K562 (cell line): Measurements from ENCODE around the gene TRMU. TPM values are rescaled to one million over a fixed set of nuclear protein-coding genes. Genes with fewer than 3 reads are reported as not detected.

Experiments used
- ATAC-seq: fragments of 200-7000 bp; cut with Tn5 transposase; 3 replicates; pipeline ENCODE4 v1.9.1; 2020; ENCODE audit warnings: moderate library complexity
- BruUV-seq: library from RNA; stranded (reverse); fragments of 400-500 nt; replicated peaks from 2 replicates; lab custom pipeline; 2021; lab: Mats Ljungman, UMichigan
- CTCF ChIA-PET: fragments of 300-600 bp; formaldehyde crosslinking; extraction: SDS; loops from one replicate; lab custom pipeline; 2021; ENCODE audit warnings: low intra/inter-chr PET ratio; lab: Yijun Ruan, JAX
- POLR2A ChIA-PET: fragments of 300-600, 350-650 bp; sonication (Branson Sonifier 250); formaldehyde crosslinking; extraction: SDS; loops from one replicate; lab custom pipeline; 2021; ENCODE audit warnings: antibody characterized with exemption, inconsistent platforms; lab: Yijun Ruan, JAX
- DNase-seq, 4 experiments: peaks; one replicate each; pipeline versions ENCODE4 v3.0.0 to v3.0.0-alpha.2; 2011 to 2018; ENCODE audit warnings: low spot score in 3 of 4, mixed read lengths in 3 of 4; ENCODE audit errors: extremely low read depth in 1 of 4
- FAIRE-seq: peaks from 2 replicates; lab custom pipeline; 2011; peaks lifted over from hg19 to GRCh38; lab: Jason Lieb, UNC
- H2AFZ ChIP-seq: 2 replicates; pipeline ENCODE4 v1.6.0; 2011; ENCODE audit warnings: low read depth, low read length, control low read depth, inconsistent platforms
- H3K27ac ChIP-seq: fragments of 200-600 bp; 3 replicates; pipeline ENCODE4 v1.8.0; 2011; ENCODE audit warnings: low read depth, mild to moderate bottlenecking, control low read depth, inconsistent platforms, low read length, moderate library complexity, mixed read lengths; ENCODE audit errors: extremely low read depth
- H3K27me3 ChIP-seq, 2 experiments: fragments of 300-600 bp in 1 of 2; 2 replicates in 1 of 2; 3 replicates in 1 of 2; pipeline versions ENCODE4 v1.6.0 to v1.8.0; 2011; ENCODE audit warnings: inconsistent platforms in 2 of 2, low read length in 2 of 2, mild to moderate bottlenecking in 1 of 2, mixed read lengths in 1 of 2, moderate library complexity in 1 of 2; ENCODE audit not compliant: control insufficient read depth in 2 of 2, insufficient read depth in 2 of 2
- H3K36me3 ChIP-seq: fragments of 300-600 bp; 3 replicates; pipeline ENCODE4 v1.8.0; 2011; ENCODE audit warnings: mild to moderate bottlenecking, low read length, inconsistent platforms; ENCODE audit not compliant: control insufficient read depth, insufficient read depth
- H3K4me1 ChIP-seq, 2 experiments: fragments of 200-600 bp in 1 of 2; replicated peaks in 1 of 2; 2 replicates in 1 of 2; 3 replicates in 1 of 2; pipeline versions ENCODE4 v1.5.1 to v1.8.0; 2011; ENCODE audit warnings: inconsistent platforms in 2 of 2, low read length in 2 of 2, mild to moderate bottlenecking in 1 of 2, mixed read lengths in 1 of 2, moderate library complexity in 1 of 2; ENCODE audit not compliant: control insufficient read depth in 2 of 2, insufficient read depth in 2 of 2
- H3K4me2 ChIP-seq: 2 replicates; pipeline ENCODE4 v1.6.1; 2011; ENCODE audit warnings: low read length, control low read depth, inconsistent platforms, mixed read lengths; ENCODE audit not compliant: insufficient read depth
- H3K4me3 ChIP-seq: fragments of 200-600 bp; sonication (generic), shearing (Covaris generic); 2 replicates; pipeline ENCODE4 v1.5.1; 2016; ENCODE audit warnings: control low read depth, inconsistent platforms
- H3K79me2 ChIP-seq: fragments of 200-600 bp; 3 replicates; pipeline ENCODE4 v1.8.0; 2011; ENCODE audit warnings: low read length, inconsistent platforms; ENCODE audit not compliant: control insufficient read depth, insufficient read depth
- H3K9ac ChIP-seq, 2 experiments: 2 replicates each; pipeline versions ENCODE4 v1.6.0 to v1.6.1; 2011; ENCODE audit warnings: low read depth in 2 of 2, low read length in 2 of 2, control low read depth in 1 of 2, inconsistent platforms in 1 of 2, mild to moderate bottlenecking in 1 of 2, mixed read lengths in 1 of 2; ENCODE audit not compliant: insufficient read depth in 1 of 2
- H3K9me1 ChIP-seq: one replicate; pipeline ENCODE4 v1.6.0; 2011; ENCODE audit warnings: inconsistent platforms, mild to moderate bottlenecking, low read length, moderate library complexity; ENCODE audit not compliant: control insufficient read depth, insufficient read depth
- H3K9me3 ChIP-seq: replicated peaks from 2 replicates; pipeline ENCODE4 v1.5.1; 2011; ENCODE audit warnings: low read depth, low read length, inconsistent platforms; ENCODE audit not compliant: control insufficient read depth, insufficient read depth
- H4K20me1 ChIP-seq: replicated peaks from 2 replicates; pipeline ENCODE4 v1.6.1; 2011; ENCODE audit warnings: low read length, inconsistent platforms, mixed read lengths; ENCODE audit not compliant: control insufficient read depth, insufficient read depth
- ERF ChIP-seq: fragments of 450-650 bp; formaldehyde crosslinking; IDR thresholded peaks from 2 replicates; pipeline ENCODE4 v1.4.0; 2020; ENCODE audit warnings: mild to moderate bottlenecking, mixed read lengths
- KDM4B ChIP-seq, 2 experiments: fragments of 450-650 bp in 1 of 2; sonication (generic) in 1 of 2; IDR thresholded peaks; 2 replicates each; pipeline ENCODE4 v1.6.1; 2016 to 2017; ENCODE audit warnings: borderline replicate concordance in 2 of 2, antibody characterized with exemption in 1 of 2, low read depth in 1 of 2, mild to moderate bottlenecking in 1 of 2
- LCOR ChIP-seq: sonication (generic); formaldehyde crosslinking; IDR thresholded peaks from 2 replicates; pipeline ENCODE4 v1.8.0; 2022; ENCODE audit warnings: mild to moderate bottlenecking, missing genetic modification reagents
- SMAD1 ChIP-seq: fragments of 150-350 bp; IDR thresholded peaks from 2 replicates; pipeline ENCODE4 v1.6.1; 2014; ENCODE audit warnings: low read length, low read depth; ENCODE audit not compliant: partially characterized antibody
- SRSF1 ChIP-seq: fragments of 200-400 bp; formaldehyde crosslinking; IDR thresholded peaks from 2 replicates; pipeline ENCODE4 v1.6.1; 2017; ENCODE audit warnings: mild to moderate bottlenecking, low read depth, low read length, moderate library complexity
- ZBTB7A ChIP-seq: IDR thresholded peaks from 2 replicates; pipeline ENCODE4 v1.6.1; 2011; ENCODE audit warnings: low read depth, mild to moderate bottlenecking, low read length, moderate library complexity, borderline replicate concordance; ENCODE audit not compliant: control insufficient read depth
- ZFX ChIP-seq: sonication (generic); formaldehyde crosslinking; IDR thresholded peaks from 2 replicates; pipeline ENCODE4 v1.8.0; 2022; ENCODE audit warnings: mild to moderate bottlenecking, missing genetic modification reagents, moderate library complexity
- ZKSCAN3 ChIP-seq: fragments of 250-450 bp; sonication (Bioruptor Pico); IDR thresholded peaks from 2 replicates; pipeline ENCODE4 v1.4.0; 2020
- ZNF140 ChIP-seq: fragments of 250-450 bp; sonication (Bioruptor Pico); IDR thresholded peaks from 2 replicates; pipeline ENCODE4 v1.8.0; 2021; ENCODE audit warnings: moderate library complexity, mild to moderate bottlenecking, inconsistent platforms
- WGBS: fragments of 100-300 bp; shearing (Covaris generic); methylation state at CpG from one replicate; pipeline ENCODE4 v1.1.6; 2016; ENCODE audit warnings: low coverage, mixed read lengths; ENCODE audit not compliant: insufficient coverage; ENCODE audit errors: missing lambda C conversion rate; 5-methylcytosine and 5-hydroxymethylcytosine counted together
- in situ Hi-C: fragments of 300-500 bp; cut with MboI; formaldehyde crosslinking; loops from 4 replicates; pipeline ENCODE4 v1.15.0; 2018; ENCODE audit warnings: inconsistent platforms, mixed read lengths
- intact Hi-C: fragments of 100-400 bp; cut with micrococcal nuclease; formaldehyde crosslinking; loops from 2 replicates; pipeline ENCODE4 v1.14.2; 2022
- polyA plus RNA-seq, 8 experiments: library from polyadenylated mRNA; depleted of rRNA in 4 of 8; stranded (reverse) in 5 of 8; unstranded in 3 of 8; fragments of >200 nt; fragmentation: Nextera tagmentation in 2 of 8; fragmentation: Illumina TruSeq in 1 of 8; extraction: Ambion mirVana in 2 of 8; extraction: Trizol in 1 of 8; gene quantifications; 2 replicates each; pipeline versions ENCODE4 v1.2.1 to v1.2.3, GENCODE V29; 2011 to 2014; ENCODE audit warnings: inconsistent platforms in 1 of 8, missing spikeins in 1 of 8
- total RNA-seq, 7 experiments: library from RNA; depleted of rRNA in 6 of 7; stranded (reverse); fragments of >200 nt in 6 of 7; fragmentation: Illumina TruSeq in 2 of 7; extraction: Trizol in 2 of 7; gene quantifications; 2 replicates each; pipeline versions ENCODE4 v1.2.1 to v1.2.3, GENCODE V29; 2011 to 2021; ENCODE audit warnings: low replicate concordance in 1 of 7
- TF ChIP-seq, protein P1 (sequence below): fragments of 450-650 bp; IDR thresholded peaks from 2 replicates; pipeline ENCODE4 v1.6.1; 2017; ENCODE audit warnings: mild to moderate bottlenecking, moderate library complexity
- TF ChIP-seq, protein P2 (sequence below): fragments of 250-450 bp; sonication (Bioruptor Pico); IDR thresholded peaks from 2 replicates; pipeline ENCODE4 v1.4.0; 2020; ENCODE audit warnings: mild to moderate bottlenecking

TRMU gene
- total and polyA plus RNA-seq, 9 of the 15 experiments (the other 6 are each of a cell fraction or from before 2014, with no cell fraction given), result 2.3 to 49.9 (median 35.3) TPM

DNA sequence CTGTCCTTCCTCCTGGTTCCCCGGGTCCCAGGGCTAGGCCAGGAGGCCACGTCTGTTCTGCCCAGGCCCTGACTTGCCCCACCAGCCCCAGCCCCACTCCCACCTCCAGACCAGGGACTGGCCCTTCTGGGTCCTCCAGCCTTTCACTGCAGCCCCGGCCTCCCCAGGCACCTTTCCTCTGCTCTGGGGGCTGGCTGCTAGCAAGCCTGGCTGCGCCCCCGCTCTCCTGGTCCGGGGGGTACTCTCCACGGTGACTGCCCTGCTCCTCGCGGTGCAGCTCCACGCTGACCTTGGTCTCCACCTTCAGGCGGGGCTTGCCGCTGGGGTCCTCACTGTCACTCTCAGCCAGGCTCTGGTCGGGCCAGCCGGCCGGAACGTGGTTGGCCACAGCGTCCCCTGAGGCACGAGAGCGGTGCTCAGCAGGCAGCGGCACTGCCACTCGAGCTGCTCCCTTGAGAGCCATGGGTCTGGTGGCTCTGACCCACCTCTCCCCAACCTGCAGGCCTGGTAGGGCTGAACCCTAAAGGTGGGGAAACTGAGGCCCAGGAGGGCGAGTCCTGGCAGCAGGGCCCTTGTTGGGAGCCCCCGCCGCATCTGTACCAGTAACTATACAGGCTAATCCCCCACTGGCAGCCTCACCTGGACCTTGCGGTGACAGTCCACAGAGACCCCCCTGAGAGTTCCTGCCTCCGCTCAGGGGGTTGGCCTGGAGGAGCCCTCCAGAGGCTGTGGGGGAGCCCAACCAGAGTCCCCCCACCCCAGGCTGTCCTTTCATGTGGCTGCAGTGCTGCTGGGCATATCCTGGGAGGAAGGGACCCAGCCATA is 29.0 kb downstream of the TRMU start:
- ChIA-PET CTCF (no interaction called here), POLR2A (no interaction called here)
- Histone ChIP-seq H3K79me2 (no peaks in the 10 kb centered on the region), H3K4me3 (no peak overlapping the region), H3K4me1 (peaks cover 0 to 35% of the 10 kb centered on the region in 2 experiments; a peak in 2 of 5 replicates), H2AFZ (no peak overlapping the region), H3K27ac (no peak overlapping the region), H4K20me1 (peaks cover 6% of the 10 kb centered on the region), H3K9ac (no peak overlapping the region), H3K36me3 (no peaks in the 10 kb centered on the region), H3K9me1 (no peaks in the 10 kb centered on the region), H3K9me3 (no peaks in the 10 kb centered on the region), H3K27me3 (peaks cover 5 to 43% of the 10 kb centered on the region in 2 experiments; a peak in 4 of 5 replicates), H3K4me2 (no peak overlapping the region)
- FAIRE-seq (no peak), DNase-seq (no peak), ATAC-seq (no peak)
- intact Hi-C loops (no loop called here), in situ Hi-C loops (loop anchor here (5.0 kb wide), 1 partner anchor 178 kb away; no protein-coding TSS in a partner anchor)
- no peak for TF ChIP-seq ZNF140 (CRISPR knock-in tag)
- TF ChIP-seq, protein P1, sequence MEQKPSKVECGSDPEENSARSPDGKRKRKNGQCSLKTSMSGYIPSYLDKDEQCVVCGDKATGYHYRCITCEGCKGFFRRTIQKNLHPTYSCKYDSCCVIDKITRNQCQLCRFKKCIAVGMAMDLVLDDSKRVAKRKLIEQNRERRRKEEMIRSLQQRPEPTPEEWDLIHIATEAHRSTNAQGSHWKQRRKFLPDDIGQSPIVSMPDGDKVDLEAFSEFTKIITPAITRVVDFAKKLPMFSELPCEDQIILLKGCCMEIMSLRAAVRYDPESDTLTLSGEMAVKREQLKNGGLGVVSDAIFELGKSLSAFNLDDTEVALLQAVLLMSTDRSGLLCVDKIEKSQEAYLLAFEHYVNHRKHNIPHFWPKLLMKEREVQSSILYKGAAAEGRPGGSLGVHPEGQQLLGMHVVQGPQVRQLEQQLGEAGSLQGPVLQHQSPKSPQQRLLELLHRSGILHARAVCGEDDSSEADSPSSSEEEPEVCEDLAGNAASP, result no peak
- no peak for TF ChIP-seq LCOR (CRISPR knock-in tag)
- TF ChIP-seq KDM4B (IDR thresholded peaks at IDR 0.05; ENCODE audit: borderline replicate concordance in 2 of 2, low read depth in 1 of 2), result no peak
- no peak for TF ChIP-seq SMAD1
- no peak for TF ChIP-seq ZBTB7A
- TF ChIP-seq, protein P2, sequence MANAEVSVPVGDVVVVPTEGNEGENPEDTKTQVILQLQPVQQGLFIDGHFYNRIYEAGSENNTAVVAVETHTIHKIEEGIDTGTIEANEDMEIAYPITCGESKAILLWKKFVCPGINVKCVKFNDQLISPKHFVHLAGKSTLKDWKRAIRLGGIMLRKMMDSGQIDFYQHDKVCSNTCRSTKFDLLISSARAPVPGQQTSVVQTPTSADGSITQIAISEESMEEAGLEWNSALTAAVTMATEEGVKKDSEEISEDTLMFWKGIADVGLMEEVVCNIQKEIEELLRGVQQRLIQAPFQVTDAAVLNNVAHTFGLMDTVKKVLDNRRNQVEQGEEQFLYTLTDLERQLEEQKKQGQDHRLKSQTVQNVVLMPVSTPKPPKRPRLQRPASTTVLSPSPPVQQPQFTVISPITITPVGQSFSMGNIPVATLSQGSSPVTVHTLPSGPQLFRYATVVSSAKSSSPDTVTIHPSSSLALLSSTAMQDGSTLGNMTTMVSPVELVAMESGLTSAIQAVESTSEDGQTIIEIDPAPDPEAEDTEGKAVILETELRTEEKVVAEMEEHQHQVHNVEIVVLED (CRISPR knock-in tag), result no peak
- TF ChIP-seq ERF (CRISPR knock-in tag), result no peak
- TF ChIP-seq SRSF1, result no peak
- no peak for TF ChIP-seq ZKSCAN3 (CRISPR knock-in tag)
- no peak for TF ChIP-seq ZFX (CRISPR knock-in tag)
- no TSS peak for BruUV-seq
- WGBS, result 10% methylated on average over 7 of the region's 26 CpGs
